A204.1 (cell line): ENCODE measurements around the gene ABCD1.
"Not testable (repeated sequence)": the region's sequence is repeated elsewhere in the genome, so short reads cannot be mapped to it uniquely, and the experiment has no call there.

Experiments used
- FAIRE-seq: peaks from 2 replicates; lab custom pipeline; 2012; peaks lifted over from hg19 to GRCh38; lab: Jason Lieb, UNC

Gene ABCD1

GRCh38 chrX:153694687-153695270 is 29.9 kb upstream of the ABCD1 start:
- FAIRE-seq: no peak

DNA sequence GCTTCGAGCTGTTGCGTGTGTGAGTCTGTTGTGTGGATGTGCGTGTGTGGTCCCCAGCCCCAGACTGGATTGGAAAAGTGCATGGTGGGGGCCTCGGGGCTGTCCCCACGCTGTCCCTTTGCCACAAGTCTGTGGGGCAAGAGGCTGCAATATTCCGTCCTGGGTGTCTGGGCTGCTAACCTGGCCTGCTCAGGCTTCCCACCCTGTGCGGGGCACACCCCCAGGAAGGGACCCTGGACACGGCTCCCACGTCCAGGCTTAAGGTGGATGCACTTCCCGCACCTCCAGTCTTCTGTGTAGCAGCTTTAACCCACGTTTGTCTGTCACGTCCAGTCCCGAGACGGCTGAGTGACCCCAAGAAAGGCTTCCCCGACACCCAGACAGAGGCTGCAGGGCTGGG is 28.6 kb upstream of the ABCD1 start:
- FAIRE-seq: no peak

DNA sequence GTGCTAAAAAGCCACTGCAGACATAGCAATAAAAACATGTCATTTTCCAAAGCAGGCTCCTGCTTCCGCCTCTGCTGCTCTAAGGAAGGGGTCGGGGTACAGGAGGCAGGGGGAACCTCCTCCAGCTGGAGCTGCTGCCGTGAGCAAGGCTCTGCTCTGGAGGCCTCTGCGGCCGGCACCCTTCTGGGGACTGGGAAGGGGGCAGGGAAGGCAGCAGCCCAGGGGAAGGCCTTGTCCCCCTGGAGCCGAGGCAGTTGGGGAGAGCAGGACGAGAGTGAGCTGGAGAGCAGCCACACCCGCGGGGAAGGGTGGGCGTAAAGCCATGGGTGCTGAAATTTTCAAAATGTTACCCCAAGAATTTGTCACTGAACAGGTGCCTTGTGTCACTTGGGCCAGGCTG is 28.1 kb upstream of the ABCD1 start:
- FAIRE-seq: not testable (repeated sequence)

GRCh38 chrX:153696986-153697722 is 27.5 kb upstream of the ABCD1 start:
- FAIRE-seq: not testable (repeated sequence)

- FAIRE-seq: no peak
Measured at GRCh38 chrX:153697924-153698865, 26.5 kb upstream of the ABCD1 start.

DNA sequence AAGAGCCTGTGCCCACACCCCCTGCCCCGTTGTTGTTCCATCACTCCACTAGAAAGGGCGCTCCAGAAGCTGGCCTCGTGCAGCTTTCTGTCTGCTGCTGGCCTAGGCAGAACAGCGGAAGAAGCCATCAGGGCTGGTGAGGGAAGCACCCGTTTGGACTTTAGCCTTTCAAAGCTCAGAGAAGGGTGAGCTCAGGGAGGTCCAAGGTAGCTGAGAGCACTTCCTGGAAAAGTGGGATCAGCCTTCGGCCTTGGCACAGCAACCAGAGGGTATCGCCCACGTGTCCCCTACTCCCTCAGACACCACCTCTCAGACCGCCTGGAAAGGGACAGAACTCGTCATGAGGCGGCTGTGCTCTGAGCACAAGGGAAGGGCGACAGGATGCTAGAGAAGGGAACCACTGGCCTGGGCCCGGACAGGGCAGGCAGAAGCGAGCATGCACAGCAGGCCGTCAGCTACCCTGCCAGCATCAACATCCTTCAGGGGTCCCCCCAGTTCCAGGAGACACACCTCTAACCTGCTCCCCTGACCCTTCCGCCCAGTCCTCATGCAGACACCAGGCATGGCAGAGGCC is 25.4 kb upstream of the ABCD1 start:
- FAIRE-seq: not testable (repeated sequence)

DNA sequence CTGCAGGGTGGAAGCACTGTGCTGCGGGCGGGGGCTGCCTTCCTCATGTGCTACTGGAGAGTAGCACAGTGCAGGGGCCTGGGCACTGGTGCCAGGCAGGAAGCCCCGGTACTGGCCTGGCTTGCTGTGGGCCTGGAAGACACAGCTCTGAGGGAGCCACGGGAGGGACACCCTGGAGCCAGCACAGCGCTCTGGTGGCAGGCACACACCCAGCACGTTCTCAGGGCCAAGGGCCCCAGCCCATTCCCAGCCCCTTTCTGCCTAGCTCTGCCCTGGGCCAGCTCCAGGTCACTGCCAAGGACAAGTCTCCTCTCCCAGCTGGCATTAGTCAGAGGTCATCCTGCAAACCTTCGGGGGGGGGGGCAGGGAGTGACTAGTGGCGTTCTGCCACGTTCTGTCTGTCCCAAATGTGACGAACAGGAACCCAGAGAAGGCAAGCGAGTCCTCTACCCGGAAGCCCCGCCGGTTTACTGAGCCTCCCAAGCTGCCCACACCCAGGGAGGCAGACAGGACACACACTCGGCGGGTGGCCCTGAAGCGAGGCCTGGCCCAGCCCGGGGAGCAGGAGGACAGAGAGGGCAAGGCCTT is 24.8 kb upstream of the ABCD1 start:
- not testable (repeated sequence) for FAIRE-seq

DNA sequence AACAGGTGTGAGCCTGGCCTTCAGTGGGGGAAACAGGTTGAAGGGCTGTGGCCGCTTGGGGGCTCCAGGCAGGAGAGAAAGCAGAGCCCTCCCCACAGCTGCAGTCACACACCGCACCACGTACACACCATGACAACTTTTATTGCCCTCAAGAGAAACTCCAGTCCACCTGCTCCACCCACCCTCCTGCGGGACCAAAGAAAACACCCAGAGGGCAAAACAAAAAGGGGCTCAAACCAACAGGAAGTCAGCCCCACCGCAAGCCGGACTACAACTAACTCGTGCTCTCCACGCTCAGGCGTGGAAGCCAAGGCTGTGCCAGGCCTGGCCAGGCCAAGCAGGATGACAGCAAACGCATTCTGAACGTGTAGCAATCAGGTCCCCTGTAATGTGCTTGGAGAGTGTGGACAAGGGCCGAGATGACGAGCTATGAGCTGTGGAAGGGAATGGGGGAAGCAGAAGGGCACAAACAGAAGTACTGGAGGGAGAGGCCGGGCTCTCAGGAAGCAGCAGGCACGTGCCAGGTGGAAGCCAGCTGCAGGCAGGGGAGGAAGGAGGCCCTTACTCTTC is 24.2 kb upstream of the ABCD1 start:
- no peak for FAIRE-seq

GRCh38 chrX:153700967-153701366 is 23.7 kb upstream of the ABCD1 start:
- no peak for FAIRE-seq

- no peak for FAIRE-seq
Measured at GRCh38 chrX:153701706-153702105, 22.9 kb upstream of the ABCD1 start.

GRCh38 chrX:153702336-153703035 is 22.2 kb upstream of the ABCD1 start:
- no peak for FAIRE-seq

DNA sequence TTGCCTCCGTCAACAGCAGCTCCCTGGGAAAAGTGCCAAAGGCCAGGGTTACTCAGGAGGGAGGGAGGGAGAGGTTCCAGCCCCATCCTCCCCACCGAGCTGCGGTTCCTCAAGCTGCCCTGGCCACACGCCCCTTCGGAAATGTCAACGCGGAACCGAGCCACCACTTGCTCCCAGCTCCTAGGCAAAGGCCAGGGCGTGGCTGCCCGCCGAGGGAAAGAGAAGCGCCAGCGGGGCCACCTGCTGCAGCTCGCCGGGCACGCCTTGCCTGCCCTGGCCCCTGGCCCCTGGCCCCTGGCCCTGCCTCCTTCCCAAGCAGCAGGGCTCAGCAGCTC is 21.7 kb upstream of the ABCD1 start:
- FAIRE-seq: no peak

DNA sequence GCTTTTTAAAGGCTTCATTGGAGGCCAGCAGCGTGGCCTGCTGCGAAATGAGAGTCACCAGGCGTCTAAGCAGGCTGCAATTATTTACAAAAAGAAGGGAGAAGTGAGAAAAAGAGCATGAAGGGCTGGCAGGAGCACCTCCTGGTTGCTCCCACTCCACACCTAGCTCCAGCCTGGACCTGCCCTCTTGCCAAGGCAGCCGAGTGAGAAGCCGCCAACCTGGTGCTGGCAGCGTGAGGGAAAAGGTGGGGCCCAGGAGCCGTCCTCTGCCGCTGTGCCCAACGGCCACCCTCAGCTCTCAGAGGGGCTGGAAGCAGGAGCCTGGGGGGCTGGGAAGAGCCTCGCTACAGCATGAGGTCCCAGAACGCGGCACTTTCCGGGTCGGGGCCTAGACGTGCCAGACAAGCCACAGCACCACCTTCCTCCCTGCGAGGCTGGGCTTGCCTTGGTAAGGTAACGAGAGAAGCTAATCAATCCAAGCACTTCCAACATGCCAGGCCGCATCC is 20.6 kb upstream of the ABCD1 start:
- no peak for FAIRE-seq

- not testable (repeated sequence) for FAIRE-seq
Measured at GRCh38 chrX:153704631-153705402, 19.8 kb upstream of the ABCD1 start.

GRCh38 chrX:153705403-153706060 is 19.1 kb upstream of the ABCD1 start:
- not testable (repeated sequence) for FAIRE-seq

GRCh38 chrX:153706799-153707198 is 17.9 kb upstream of the ABCD1 start:
- no peak for FAIRE-seq

GRCh38 chrX:153707406-153707805 is 17.2 kb upstream of the ABCD1 start:
- no peak for FAIRE-seq

GRCh38 chrX:153708415-153708814 is 16.2 kb upstream of the ABCD1 start:
- no peak for FAIRE-seq

- no peak for FAIRE-seq
Measured at GRCh38 chrX:153709726-153710674, 14.7 kb upstream of the ABCD1 start.
